ENCODE results near the gene RILPL1. TPM values are rescaled to one million over a fixed set of nuclear protein-coding genes. Genes with fewer than 3 reads are reported as not detected.

Gene RILPL1
- total and polyA plus RNA-seq, 9 of the 15 experiments (the other 6 are each of a cell fraction or from before 2014, with no cell fraction given) = 0.25 to 10.6 (median 8.6) TPM

GRCh38 chr12:123571343-123571813, 37.9 kb upstream of the RILPL1 start (continued):
- TF ChIP-seq ZNF407 (IDR thresholded peaks at IDR 0.05; ENCODE audit: low read depth) = no peak
- TF ChIP-seq PML (IDR thresholded peaks at IDR 0.05; ENCODE audit: low read length) = no peak
- TF ChIP-seq, protein P1, sequence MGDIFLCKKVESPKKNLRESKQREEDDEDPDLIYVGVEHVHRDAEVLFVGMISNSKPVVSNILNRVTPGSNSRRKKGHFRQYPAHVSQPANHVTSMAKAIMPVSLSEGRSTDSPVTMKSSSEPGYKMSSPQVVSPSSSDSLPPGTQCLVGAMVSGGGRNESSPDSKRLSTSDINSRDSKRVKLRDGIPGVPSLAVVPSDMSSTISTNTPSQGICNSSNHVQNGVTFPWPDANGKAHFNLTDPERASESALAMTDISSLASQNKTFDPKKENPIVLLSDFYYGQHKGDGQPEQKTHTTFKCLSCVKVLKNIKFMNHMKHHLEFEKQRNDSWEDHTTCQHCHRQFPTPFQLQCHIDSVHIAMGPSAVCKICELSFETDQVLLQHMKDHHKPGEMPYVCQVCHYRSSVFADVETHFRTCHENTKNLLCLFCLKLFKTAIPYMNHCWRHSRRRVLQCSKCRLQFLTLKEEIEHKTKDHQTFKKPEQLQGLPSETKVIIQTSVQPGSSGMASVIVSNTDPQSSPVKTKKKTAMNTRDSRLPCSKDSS (IDR thresholded peaks at IDR 0.05; ENCODE audit: low read depth, partially characterized antibody) = no peak
- no peak for TF ChIP-seq MAFG (tag; conservative IDR thresholded peaks at IDR 0.05)
- TF ChIP-seq E2F3 (CRISPR knock-in tag; IDR thresholded peaks at IDR 0.05) = no peak
- TF ChIP-seq MED1 (CRISPR knock-in tag; IDR thresholded peaks at IDR 0.05; ENCODE audit: borderline replicate concordance) = no peak
- no peak for TF ChIP-seq SMARCA4 (IDR thresholded peaks at IDR 0.05)
- TF ChIP-seq MYBL2 (IDR thresholded peaks at IDR 0.05; ENCODE audit: low read depth) = no peak
- no peak for TF ChIP-seq MYBL2 (CRISPR knock-in tag; IDR thresholded peaks at IDR 0.05; ENCODE audit: borderline replicate concordance)
- TF ChIP-seq ESRRB (CRISPR knock-in tag; IDR thresholded peaks at IDR 0.05; ENCODE audit: borderline replicate concordance) = no peak
- TF ChIP-seq, protein P2, sequence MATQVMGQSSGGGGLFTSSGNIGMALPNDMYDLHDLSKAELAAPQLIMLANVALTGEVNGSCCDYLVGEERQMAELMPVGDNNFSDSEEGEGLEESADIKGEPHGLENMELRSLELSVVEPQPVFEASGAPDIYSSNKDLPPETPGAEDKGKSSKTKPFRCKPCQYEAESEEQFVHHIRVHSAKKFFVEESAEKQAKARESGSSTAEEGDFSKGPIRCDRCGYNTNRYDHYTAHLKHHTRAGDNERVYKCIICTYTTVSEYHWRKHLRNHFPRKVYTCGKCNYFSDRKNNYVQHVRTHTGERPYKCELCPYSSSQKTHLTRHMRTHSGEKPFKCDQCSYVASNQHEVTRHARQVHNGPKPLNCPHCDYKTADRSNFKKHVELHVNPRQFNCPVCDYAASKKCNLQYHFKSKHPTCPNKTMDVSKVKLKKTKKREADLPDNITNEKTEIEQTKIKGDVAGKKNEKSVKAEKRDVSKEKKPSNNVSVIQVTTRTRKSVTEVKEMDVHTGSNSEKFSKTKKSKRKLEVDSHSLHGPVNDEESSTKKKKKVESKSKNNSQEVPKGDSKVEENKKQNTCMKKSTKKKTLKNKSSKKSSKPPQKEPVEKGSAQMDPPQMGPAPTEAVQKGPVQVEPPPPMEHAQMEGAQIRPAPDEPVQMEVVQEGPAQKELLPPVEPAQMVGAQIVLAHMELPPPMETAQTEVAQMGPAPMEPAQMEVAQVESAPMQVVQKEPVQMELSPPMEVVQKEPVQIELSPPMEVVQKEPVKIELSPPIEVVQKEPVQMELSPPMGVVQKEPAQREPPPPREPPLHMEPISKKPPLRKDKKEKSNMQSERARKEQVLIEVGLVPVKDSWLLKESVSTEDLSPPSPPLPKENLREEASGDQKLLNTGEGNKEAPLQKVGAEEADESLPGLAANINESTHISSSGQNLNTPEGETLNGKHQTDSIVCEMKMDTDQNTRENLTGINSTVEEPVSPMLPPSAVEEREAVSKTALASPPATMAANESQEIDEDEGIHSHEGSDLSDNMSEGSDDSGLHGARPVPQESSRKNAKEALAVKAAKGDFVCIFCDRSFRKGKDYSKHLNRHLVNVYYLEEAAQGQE (IDR thresholded peaks at IDR 0.05; ENCODE audit: borderline replicate concordance) = no peak
- TF ChIP-seq, protein P2 (CRISPR knock-in tag; IDR thresholded peaks at IDR 0.05; ENCODE audit: low read depth) = no peak

Data from K562 (cell line).